Measurements from ENCODE around the gene NXNL1.
"Not testable (repeated sequence)": the region's sequence is repeated elsewhere in the genome, so short reads cannot be mapped to it uniquely, and the experiment has no call there.

NXNL1 gene

GRCh38 chr19:17460372-17461230 is at the start of gene NXNL1:
NXNL1 (minus strand) TSS chr19:17460926; CDS start chr19:17460869, 57 bp downstream.
- Mint-ChIP-seq H3K36me3 (ENCODE audit: low read depth) (no peaks in the 10 kb centered on the region), H3K4me3 (no peak within 1 kb of the TSS), H3K27me3 (peaks cover 59% of the 10 kb centered on the region), H3K4me1 (ENCODE audit: low read depth) (no peaks in the 10 kb centered on the region), H3K9me3 (no peaks in the 10 kb centered on the region), H3K27ac (no peak within 1 kb of the TSS)
- intact Hi-C loops (cut with micrococcal nuclease), result no loop called here

- H3K36me3 Mint-ChIP-seq (ENCODE audit: low read depth), result peaks cover 81% of the 10 kb centered on the region
- H3K9me3 Mint-ChIP-seq; intact Hi-C loops (cut with micrococcal nuclease); H3K27me3 Mint-ChIP-seq; H3K4me3 Mint-ChIP-seq; H3K27ac Mint-ChIP-seq: not testable (repeated sequence)
- H3K4me1 Mint-ChIP-seq (ENCODE audit: low read depth), result peaks cover 64% of the 10 kb centered on the region
These were observed 47.8 kb upstream of the NXNL1 start for GRCh38 chr19:17508558-17508933.

- Mint-ChIP-seq H3K4me1 (ENCODE audit: low read depth) (peaks cover 51% of the 10 kb centered on the region), H3K9me3 (no peaks in the 10 kb centered on the region), H3K27me3 (no peaks in the 10 kb centered on the region), H3K27ac (no peak overlapping the region), H3K4me3 (no peak overlapping the region), H3K36me3 (ENCODE audit: low read depth) (peaks cover 79% of the 10 kb centered on the region)
- intact Hi-C loops (cut with micrococcal nuclease), result no loop called here
These were observed 46.0 kb upstream of the NXNL1 start for GRCh38 chr19:17506745-17507144.

- H3K4me3 Mint-ChIP-seq, result no peak overlapping the region
- H3K36me3 Mint-ChIP-seq (ENCODE audit: low read depth), result peaks cover 79% of the 10 kb centered on the region
- intact Hi-C loops (cut with micrococcal nuclease), result no loop called here
- peaks cover 56% of the 10 kb centered on the region for H3K4me1 Mint-ChIP-seq (ENCODE audit: low read depth)
- no peaks in the 10 kb centered on the region for H3K9me3 Mint-ChIP-seq
- H3K27ac Mint-ChIP-seq, result peak overlapping the region; percentile 57
- H3K27me3 Mint-ChIP-seq, result no peaks in the 10 kb centered on the region
These were observed 44.5 kb upstream of the NXNL1 start for GRCh38 chr19:17505223-17505622.

GRCh38 chr19:17504456-17504855 is 43.7 kb upstream of the NXNL1 start:
- H3K9me3 Mint-ChIP-seq, result no peaks in the 10 kb centered on the region
- H3K4me1 Mint-ChIP-seq (ENCODE audit: low read depth), result peaks cover 62% of the 10 kb centered on the region
- H3K27ac Mint-ChIP-seq, result peak overlapping the region; percentile 57
- intact Hi-C loops (cut with micrococcal nuclease), result no loop called here
- H3K4me3 Mint-ChIP-seq, result no peak overlapping the region
- H3K36me3 Mint-ChIP-seq (ENCODE audit: low read depth), result peaks cover 80% of the 10 kb centered on the region
- no peaks in the 10 kb centered on the region for H3K27me3 Mint-ChIP-seq

GRCh38 chr19:17504030-17504429 is 43.3 kb upstream of the NXNL1 start:
- H3K4me1 Mint-ChIP-seq (ENCODE audit: low read depth), result peaks cover 66% of the 10 kb centered on the region
- H3K27ac Mint-ChIP-seq, result peak overlapping the region; percentile 57
- no peaks in the 10 kb centered on the region for H3K9me3 Mint-ChIP-seq
- H3K36me3 Mint-ChIP-seq (ENCODE audit: low read depth), result peaks cover 78% of the 10 kb centered on the region
- intact Hi-C loops (cut with micrococcal nuclease), result no loop called here
- no peak overlapping the region for H3K4me3 Mint-ChIP-seq
- H3K27me3 Mint-ChIP-seq, result no peaks in the 10 kb centered on the region

- intact Hi-C loops (cut with micrococcal nuclease), result no loop called here
- no peaks in the 10 kb centered on the region for H3K9me3 Mint-ChIP-seq
- peaks cover 80% of the 10 kb centered on the region for H3K36me3 Mint-ChIP-seq (ENCODE audit: low read depth)
- peaks cover 69% of the 10 kb centered on the region for H3K4me1 Mint-ChIP-seq (ENCODE audit: low read depth)
- H3K27ac Mint-ChIP-seq, result no peak overlapping the region
- H3K4me3 Mint-ChIP-seq, result no peak overlapping the region
- H3K27me3 Mint-ChIP-seq, result no peaks in the 10 kb centered on the region
These were observed 42.5 kb upstream of the NXNL1 start for GRCh38 chr19:17503240-17503639.

GRCh38 chr19:17500447-17501198 is 39.9 kb upstream of the NXNL1 start:
- Mint-ChIP-seq H3K27me3 (no peaks in the 10 kb centered on the region), H3K36me3 (ENCODE audit: low read depth) (peaks cover 84% of the 10 kb centered on the region), H3K9me3 (no peaks in the 10 kb centered on the region), H3K4me3 (no peak overlapping the region), H3K27ac (peak overlapping the region; percentile 82), H3K4me1 (ENCODE audit: low read depth) (peaks cover 67% of the 10 kb centered on the region)
- intact Hi-C loops (cut with micrococcal nuclease), result no loop called here

GRCh38 chr19:17499648-17500446 is 39.1 kb upstream of the NXNL1 start:
- Mint-ChIP-seq H3K27me3 (no peaks in the 10 kb centered on the region), H3K27ac (peak overlapping the region; percentile 82), H3K4me3 (peak overlapping the region; percentile 59), H3K4me1 (ENCODE audit: low read depth) (peaks cover 59% of the 10 kb centered on the region), H3K36me3 (ENCODE audit: low read depth) (peaks cover 80% of the 10 kb centered on the region), H3K9me3 (no peaks in the 10 kb centered on the region)
- intact Hi-C loops (cut with micrococcal nuclease), result no loop called here

- H3K36me3 Mint-ChIP-seq (ENCODE audit: low read depth), result peaks cover 71% of the 10 kb centered on the region
- H3K4me1 Mint-ChIP-seq (ENCODE audit: low read depth), result peaks cover 51% of the 10 kb centered on the region
- H3K4me3 Mint-ChIP-seq; H3K27me3 Mint-ChIP-seq; H3K9me3 Mint-ChIP-seq; intact Hi-C loops (cut with micrococcal nuclease): not testable (repeated sequence)
- peak overlapping the region; percentile 10 for H3K27ac Mint-ChIP-seq
These were observed 38.3 kb upstream of the NXNL1 start for GRCh38 chr19:17499025-17499424.

- no peak overlapping the region for H3K4me3 Mint-ChIP-seq
- H3K27me3 Mint-ChIP-seq, result no peaks in the 10 kb centered on the region
- H3K27ac Mint-ChIP-seq, result no peak overlapping the region
- peaks cover 69% of the 10 kb centered on the region for H3K36me3 Mint-ChIP-seq (ENCODE audit: low read depth)
- H3K4me1 Mint-ChIP-seq (ENCODE audit: low read depth), result peaks cover 48% of the 10 kb centered on the region
- intact Hi-C loops (cut with micrococcal nuclease), result no loop called here
- H3K9me3 Mint-ChIP-seq, result no peaks in the 10 kb centered on the region
These were observed 36.5 kb upstream of the NXNL1 start for GRCh38 chr19:17497149-17497798.

GRCh38 chr19:17496337-17496997 is 35.7 kb upstream of the NXNL1 start:
- no peak overlapping the region for H3K27ac Mint-ChIP-seq
- H3K4me1 Mint-ChIP-seq (ENCODE audit: low read depth), result peaks cover 47% of the 10 kb centered on the region
- intact Hi-C loops (cut with micrococcal nuclease), result no loop called here
- no peak overlapping the region for H3K4me3 Mint-ChIP-seq
- H3K9me3 Mint-ChIP-seq, result no peaks in the 10 kb centered on the region
- no peaks in the 10 kb centered on the region for H3K27me3 Mint-ChIP-seq
- H3K36me3 Mint-ChIP-seq (ENCODE audit: low read depth), result peaks cover 73% of the 10 kb centered on the region

GRCh38 chr19:17495639-17496296 is 35.0 kb upstream of the NXNL1 start:
- no peak overlapping the region for H3K4me3 Mint-ChIP-seq
- H3K27me3 Mint-ChIP-seq, result no peaks in the 10 kb centered on the region
- no peaks in the 10 kb centered on the region for H3K9me3 Mint-ChIP-seq
- H3K36me3 Mint-ChIP-seq (ENCODE audit: low read depth), result peaks cover 70% of the 10 kb centered on the region
- H3K27ac Mint-ChIP-seq, result no peak overlapping the region
- intact Hi-C loops (cut with micrococcal nuclease), result no loop called here
- H3K4me1 Mint-ChIP-seq (ENCODE audit: low read depth), result peaks cover 43% of the 10 kb centered on the region

Data from dendritic cell treated with granulocyte-macrophage colony-stimulating factor and Interleukin-4, amounts not matched to agents 40 ng/mL and 50 ng/mL, for 4 days (primary cell).